Limb (tissue), 2 donors: Measurements from ENCODE around the gene RPS26.
"Not testable (repeated sequence)": the region's sequence is repeated elsewhere in the genome, so short reads cannot be mapped to it uniquely, and the experiment has no call there.

Experiments used
- DNase-seq, 2 donors: peaks; one replicate each; pipeline ENCODE4 v3.0.0-alpha.2; 2016; ENCODE audit errors: extremely low spot score in 2 of 2

Gene RPS26

GRCh38 chr12:56077966-56078365 is 36.2 kb downstream of the RPS26 start:
- DNase-seq = not testable (repeated sequence)

GRCh38 chr12:56078427-56078826 is 36.7 kb downstream of the RPS26 start:
- no peak for DNase-seq

GRCh38 chr12:56078931-56079722 is 37.4 kb downstream of the RPS26 start:
- peak; percentile 60 to 87 for DNase-seq

GRCh38 chr12:56079723-56080555 is 38.2 kb downstream of the RPS26 start, which contains the start of gene ERBB3:
Gene ERBB3 (plus strand): TSS chr12:56080165. CDS start chr12:56080301, 136 bp downstream.
- peak; percentile 70 to 85 for DNase-seq

GRCh38 chr12:56080556-56081138 is 38.9 kb downstream of the RPS26 start:
- peak in 1 of 2 donors; percentile 42 for DNase-seq

GRCh38 chr12:56081393-56082347 is 40.0 kb downstream of the RPS26 start:
- DNase-seq = peak; percentile 55 to 56

- DNase-seq = no peak
These were observed 40.7 kb downstream of the RPS26 start for GRCh38 chr12:56082382-56082781.

GRCh38 chr12:56082967-56083366 is 41.2 kb downstream of the RPS26 start:
- DNase-seq = no peak

- no peak for DNase-seq
These were observed 43.3 kb downstream of the RPS26 start for GRCh38 chr12:56084958-56085543.

- no peak for DNase-seq
These were observed 44.4 kb downstream of the RPS26 start for GRCh38 chr12:56086096-56086495.

- no peak for DNase-seq
These were observed 44.9 kb downstream of the RPS26 start for GRCh38 chr12:56086608-56087007.

GRCh38 chr12:56087220-56087619 is 45.5 kb downstream of the RPS26 start:
- DNase-seq = no peak
